ENCODE data around the gene ATAD3A.

DNA sequence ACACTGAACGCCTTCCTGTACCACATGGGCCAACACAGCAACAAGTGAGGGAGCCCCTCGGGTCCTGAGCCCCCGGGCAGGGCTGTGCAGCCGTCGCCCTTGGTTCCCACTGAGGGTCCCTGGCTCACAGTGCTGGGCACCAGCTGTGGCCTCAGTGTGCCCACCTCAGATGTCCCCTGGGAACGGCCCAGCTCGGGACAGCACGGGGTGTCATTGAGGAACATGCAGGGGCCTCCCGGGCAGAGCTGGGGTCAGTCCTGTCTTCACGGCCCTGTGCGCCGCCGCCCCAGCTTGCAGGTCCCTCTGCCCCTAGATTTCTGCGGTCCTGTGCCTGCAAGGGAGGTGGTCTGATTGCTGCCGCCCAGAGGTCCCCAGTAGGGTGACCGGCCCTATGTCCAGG, 22.7 kb upstream of the ATAD3A start:
- TF ChIP-seq EP300 (conservative IDR thresholded peaks at IDR 0.05; ENCODE audit: poor library complexity, severe bottlenecking) (no peak), CTCF (IDR thresholded peaks at IDR 0.05; ENCODE audit: poor library complexity, severe bottlenecking) (no peak), TAF1 (IDR thresholded peaks at IDR 0.05; ENCODE audit: low read depth) (no peak), REST (IDR thresholded peaks at IDR 0.05; ENCODE audit: borderline replicate concordance) (no peak), MXI1 (conservative IDR thresholded peaks at IDR 0.05; ENCODE audit: poor library complexity, severe bottlenecking) (no peak), EZH2 (IDR thresholded peaks at IDR 0.05; ENCODE audit: borderline replicate concordance, insufficient read depth, low read length, poor library complexity, severe bottlenecking) (no peak), POLR2AphosphoS5 (IDR thresholded peaks at IDR 0.05) (no peak), SMC3 (conservative IDR thresholded peaks at IDR 0.05; ENCODE audit: poor library complexity) (no peak)
